ENCODE data around the gene CPEB3. TPM values are rescaled to one million over a fixed set of nuclear protein-coding genes. Genes with fewer than 3 reads are reported as not detected.

The CPEB3 gene
- total and polyA plus RNA-seq, 9 of the 15 experiments (the other 6 are each of a cell fraction or from before 2014, with no cell fraction given), result 0.15 to 1.2 (median 0.51) TPM

- TF ChIP-seq BRF1 (IDR thresholded peaks at IDR 0.05; ENCODE audit: borderline replicate concordance, extremely low read depth, insufficient read length) (no peak), ATF7 (IDR thresholded peaks at IDR 0.05) (peak; percentile 93), NRF1 (conservative IDR thresholded peaks at IDR 0.05 in 1 of 2, IDR thresholded peaks at IDR 0.05 in 1 of 2) (peak; percentile 79 to 82), AFF1 (IDR thresholded peaks at IDR 0.05; ENCODE audit: low read depth in 1 of 2, partially characterized antibody in 2 of 2) (peak in 1 of 2 experiments; percentile 32), PRDM10 (IDR thresholded peaks at IDR 0.05; ENCODE audit: partially characterized antibody) (peak; percentile 99)
Measured at GRCh38 chr10:92242910-92243671, 47.8 kb downstream of the CPEB3 start (continued).

Measured in K562 (cell line).